Neural cell (in vitro differentiated cells): Measurements from ENCODE around the gene CSMD2. TPM values are rescaled to one million over a fixed set of nuclear protein-coding genes. Genes with fewer than 3 reads are reported as not detected.

ENCODE experiments used
- H2AFZ ChIP-seq: fragments of 200-600, 300-800 bp; sonication (generic), shearing (Covaris generic); 2 replicates; pipeline ENCODE4 v1.6.0; 2014; ENCODE audit warnings: low read depth, mild to moderate bottlenecking, antibody characterized with exemption, low read length, moderate library complexity
- H3F3A ChIP-seq: fragments of 200-600 bp; shearing (Covaris generic); 2 replicates; pipeline ENCODE4 v1.6.1; 2016; ENCODE audit warnings: mild to moderate bottlenecking, moderate library complexity, mixed read lengths, antibody characterized with exemption, low read length; ENCODE audit not compliant: insufficient read depth, poor library complexity, severe bottlenecking
- H3K27ac ChIP-seq: fragments of 200-600, 300-800 bp; sonication (generic), shearing (Covaris generic); 2 replicates; pipeline ENCODE4 v1.5.1; 2014; ENCODE audit warnings: mild to moderate bottlenecking, low read length, moderate library complexity
- H3K27me3 ChIP-seq: fragments of 300-800, 200-600 bp; sonication (generic), shearing (Covaris generic); 2 replicates; pipeline ENCODE4 v1.6.0; 2014; ENCODE audit warnings: mild to moderate bottlenecking, low read depth, low read length, moderate library complexity; ENCODE audit not compliant: insufficient read depth
- H3K36me3 ChIP-seq: fragments of 300-800, 200-600 bp; sonication (generic), shearing (Covaris generic); 2 replicates; pipeline ENCODE4 v1.5.1; 2014; ENCODE audit warnings: mild to moderate bottlenecking, antibody characterized with exemption, low read length, moderate library complexity; ENCODE audit not compliant: insufficient read depth
- H3K4me2 ChIP-seq: fragments of 300-800, 200-600 bp; sonication (generic), shearing (Covaris generic); 2 replicates; pipeline ENCODE4 v1.6.0; 2014; ENCODE audit warnings: mild to moderate bottlenecking, low read length
- H3K4me3 ChIP-seq: fragments of 300-800, 200-600 bp; sonication (generic), shearing (Covaris generic); 2 replicates; pipeline ENCODE4 v1.5.1; 2014; ENCODE audit warnings: mild to moderate bottlenecking, low read length, moderate library complexity
- H3K79me2 ChIP-seq: fragments of 200-600 bp; shearing (Covaris generic); replicated peaks from 2 replicates; pipeline ENCODE4 v1.6.0; 2014; ENCODE audit warnings: mild to moderate bottlenecking, low read length, moderate library complexity; ENCODE audit not compliant: insufficient read depth
- H3K9ac ChIP-seq: fragments of 300-800, 200-600 bp; sonication (generic), shearing (Covaris generic); 2 replicates; pipeline ENCODE4 v1.6.1; 2016; ENCODE audit warnings: mild to moderate bottlenecking, low read length, mixed read lengths
- H3K9me2 ChIP-seq: fragments of 200-600 bp; shearing (Covaris generic); 2 replicates; pipeline ENCODE4 v1.6.1; 2016; ENCODE audit warnings: mild to moderate bottlenecking, low read length, mixed read lengths; ENCODE audit not compliant: insufficient read depth
- H3K9me3 ChIP-seq: fragments of 200-600, 300-800 bp; sonication (generic), shearing (Covaris generic); 2 replicates; pipeline ENCODE4 v1.6.1; 2016; ENCODE audit warnings: mild to moderate bottlenecking, mixed run types, low read length, moderate library complexity, mixed read lengths
- H4K20me1 ChIP-seq: fragments of 200-600 bp; shearing (Covaris generic); 2 replicates; pipeline ENCODE4 v1.6.1; 2016; ENCODE audit warnings: mild to moderate bottlenecking, mixed run types; ENCODE audit not compliant: insufficient read depth
- CTCF ChIP-seq: fragments of 450-650 bp; IDR thresholded peaks from 2 replicates; pipeline ENCODE4 v1.5.1; 2014; ENCODE audit warnings: antibody characterized with exemption, mild to moderate bottlenecking, moderate library complexity; ENCODE audit not compliant: poor library complexity, severe bottlenecking
- EP300 ChIP-seq: fragments of 450-650 bp; conservative IDR thresholded peaks from 2 replicates; pipeline ENCODE4 v1.6.1; 2014; ENCODE audit warnings: antibody characterized with exemption, mild to moderate bottlenecking, moderate library complexity; ENCODE audit not compliant: poor library complexity, severe bottlenecking
- EZH2 ChIP-seq: fragments of 200-600, 300-800 bp; shearing (Covaris generic), sonication (generic); IDR thresholded peaks from 2 replicates; pipeline ENCODE4 v1.6.1; 2014; ENCODE audit warnings: antibody characterized with exemption, low read length, borderline replicate concordance, mild to moderate bottlenecking; ENCODE audit not compliant: insufficient read depth, poor library complexity, severe bottlenecking
- MXI1 ChIP-seq: fragments of 450-650 bp; conservative IDR thresholded peaks from 2 replicates; pipeline ENCODE4 v1.6.1; 2014; ENCODE audit warnings: antibody characterized with exemption, mild to moderate bottlenecking; ENCODE audit not compliant: poor library complexity, severe bottlenecking
- POLR2AphosphoS5 ChIP-seq: IDR thresholded peaks from 2 replicates; pipeline ENCODE4 v1.6.1; 2012
- RAD21 ChIP-seq: fragments of 450-650 bp; conservative IDR thresholded peaks from 2 replicates; pipeline ENCODE4 v1.6.1; 2014; ENCODE audit warnings: antibody characterized with exemption, mild to moderate bottlenecking, moderate library complexity
- REST ChIP-seq: IDR thresholded peaks from 2 replicates; pipeline ENCODE4 v1.6.1; 2012; ENCODE audit warnings: borderline replicate concordance
- SMC3 ChIP-seq: fragments of 450-650 bp; conservative IDR thresholded peaks from 2 replicates; pipeline ENCODE4 v1.6.1; 2014; ENCODE audit warnings: antibody characterized with exemption, mild to moderate bottlenecking, moderate library complexity; ENCODE audit not compliant: poor library complexity
- TAF1 ChIP-seq: IDR thresholded peaks from 2 replicates; pipeline ENCODE4 v1.6.1; 2012; ENCODE audit warnings: low read depth
- polyA plus RNA-seq: library from polyadenylated mRNA; depleted of rRNA; stranded (reverse); fragments of >200 nt; gene quantifications from 2 replicates; pipeline ENCODE4 v1.2.3, GENCODE V29; 2014

CSMD2 gene
- polyA plus RNA-seq, 1 donor from 2014 or later: 9.6 TPM

GRCh38 chr1:34155860-34156259 is 9.2 kb downstream of the CSMD2 start:
- Histone ChIP-seq H3K27ac (no peak overlapping the region), H3K9ac (no peak overlapping the region), H3K4me3 (no peak overlapping the region), H3F3A (no peaks in the 10 kb centered on the region), H3K9me2 (no peaks in the 10 kb centered on the region), H3K36me3 (peaks cover 5% of the 10 kb centered on the region), H4K20me1 (no peaks in the 10 kb centered on the region), H3K4me2 (no peak overlapping the region), H3K79me2 (no peaks in the 10 kb centered on the region), H3K9me3 (no peaks in the 10 kb centered on the region), H2AFZ (no peak overlapping the region), H3K27me3 (no peaks in the 10 kb centered on the region)
- no peak for TF ChIP-seq TAF1
- TF ChIP-seq EP300: no peak
- no peak for TF ChIP-seq REST
- TF ChIP-seq MXI1: no peak
- TF ChIP-seq SMC3: no peak
- no peak for TF ChIP-seq CTCF

- Histone ChIP-seq H3K9me3 (no peaks in the 10 kb centered on the region), H4K20me1 (no peaks in the 10 kb centered on the region), H3K4me2 (no peak overlapping the region), H3K9me2 (no peaks in the 10 kb centered on the region), H3K79me2 (no peaks in the 10 kb centered on the region), H3K9ac (no peak overlapping the region), H3K4me3 (no peak overlapping the region), H3K36me3 (peaks cover 5% of the 10 kb centered on the region), H2AFZ (no peak overlapping the region), H3K27me3 (no peaks in the 10 kb centered on the region), H3F3A (no peaks in the 10 kb centered on the region), H3K27ac (no peak overlapping the region)
- TF ChIP-seq CTCF (no peak), SMC3 (no peak), EZH2 (no peak), RAD21 (no peak), EP300 (no peak), MXI1 (no peak), REST (no peak), TAF1 (no peak), POLR2AphosphoS5 (no peak)
These were observed 11.8 kb downstream of the CSMD2 start for GRCh38 chr1:34153246-34153645.
